MCF 10A (cell line): Measurements from ENCODE around the gene TMEM119. TPM values are rescaled to one million over a fixed set of nuclear protein-coding genes. Genes with fewer than 3 reads are reported as not detected.

ENCODE experiments used
- BruUV-seq: library from RNA; stranded (reverse); fragments of 400-500 nt; replicated peaks from 2 replicates; lab custom pipeline; 2021; lab: Mats Ljungman, UMichigan
- CTCF ChIA-PET: fragments of 300-600 bp; sonication (Branson Sonifier 250); formaldehyde crosslinking; extraction: SDS; loops from one replicate; lab custom pipeline; 2021; ENCODE audit warnings: antibody characterized with exemption, inconsistent platforms; lab: Yijun Ruan, JAX
- POLR2A ChIA-PET: fragments of 300-600, 350-650 bp; sonication (Branson Sonifier 250); formaldehyde crosslinking; extraction: SDS; loops from one replicate; lab custom pipeline; 2020; ENCODE audit warnings: antibody characterized with exemption, inconsistent platforms; lab: Yijun Ruan, JAX
- DNase-seq: peaks from one replicate; pipeline ENCODE4 v3.0.0-alpha.2; 2018; ENCODE audit not compliant: unreplicated experiment
- H3K27ac Mint-ChIP-seq: one replicate; pipeline ENCODE4 v1.8.0; 2022; ENCODE audit warnings: mild to moderate bottlenecking, low read depth, mixed read lengths; ENCODE audit not compliant: unreplicated experiment
- H3K27me3 Mint-ChIP-seq: one replicate; pipeline ENCODE4 v1.8.0; 2022; ENCODE audit warnings: mixed read lengths; ENCODE audit not compliant: insufficient read depth, unreplicated experiment
- H3K36me3 Mint-ChIP-seq: one replicate; pipeline ENCODE4 v1.8.0; 2022; ENCODE audit warnings: mild to moderate bottlenecking, moderate library complexity, mixed read lengths; ENCODE audit not compliant: insufficient read depth, unreplicated experiment
- H3K4me1 Mint-ChIP-seq: one replicate; pipeline ENCODE4 v1.8.0; 2022; ENCODE audit warnings: mixed read lengths; ENCODE audit not compliant: insufficient read depth, unreplicated experiment
- H3K4me3 Mint-ChIP-seq: one replicate; pipeline ENCODE4 v1.8.0; 2022; ENCODE audit warnings: mild to moderate bottlenecking, moderate library complexity, mixed read lengths; ENCODE audit not compliant: unreplicated experiment
- H3K9me3 Mint-ChIP-seq: one replicate; pipeline ENCODE4 v1.8.0; 2022; ENCODE audit warnings: mixed read lengths; ENCODE audit not compliant: unreplicated experiment
- CTCF ChIP-seq: fragments of 200-600 bp; IDR thresholded peaks from one replicate; pipeline ENCODE4 v1.8.0; 2022; ENCODE audit warnings: antibody characterized with exemption, mild to moderate bottlenecking; ENCODE audit not compliant: unreplicated experiment
- intact Hi-C: fragments of 100-400 bp; cut with micrococcal nuclease; formaldehyde crosslinking; loops from 2 replicates; pipeline ENCODE4 v1.14.1; 2022
- total RNA-seq: library from RNA; stranded (reverse); gene quantifications from 2 replicates; pipeline ENCODE4 v1.2.3, GENCODE V29; 2022

Gene TMEM119
- total RNA-seq, 1 experiment from 2014 or later: not detected

GRCh38 chr12:108585864-108586263 lies 12.0 kb downstream of the TMEM119 start:
- Mint-ChIP-seq H3K36me3 (no peaks in the 10 kb centered on the region), H3K27me3 (peaks cover 11% of the 10 kb centered on the region), H3K9me3 (no peaks in the 10 kb centered on the region), H3K27ac (no peak overlapping the region), H3K4me1 (no peaks in the 10 kb centered on the region), H3K4me3 (no peak overlapping the region)
- DNase-seq: no peak
- ChIA-PET CTCF (interaction anchor here (0.6 to 1.6 kb wide), 3 partner anchors 32 to 217 kb away, joined by 3 to 9 read pairs (median 4); no protein-coding TSS in a partner anchor), POLR2A (interaction anchor here (0.6 kb wide), 1 partner anchor 13 kb away, joined by 4 read pairs; no protein-coding TSS in a partner anchor)
- TF ChIP-seq CTCF: no peak
- intact Hi-C loops: no loop called here
- BruUV-seq: no TSS peak

DNA sequence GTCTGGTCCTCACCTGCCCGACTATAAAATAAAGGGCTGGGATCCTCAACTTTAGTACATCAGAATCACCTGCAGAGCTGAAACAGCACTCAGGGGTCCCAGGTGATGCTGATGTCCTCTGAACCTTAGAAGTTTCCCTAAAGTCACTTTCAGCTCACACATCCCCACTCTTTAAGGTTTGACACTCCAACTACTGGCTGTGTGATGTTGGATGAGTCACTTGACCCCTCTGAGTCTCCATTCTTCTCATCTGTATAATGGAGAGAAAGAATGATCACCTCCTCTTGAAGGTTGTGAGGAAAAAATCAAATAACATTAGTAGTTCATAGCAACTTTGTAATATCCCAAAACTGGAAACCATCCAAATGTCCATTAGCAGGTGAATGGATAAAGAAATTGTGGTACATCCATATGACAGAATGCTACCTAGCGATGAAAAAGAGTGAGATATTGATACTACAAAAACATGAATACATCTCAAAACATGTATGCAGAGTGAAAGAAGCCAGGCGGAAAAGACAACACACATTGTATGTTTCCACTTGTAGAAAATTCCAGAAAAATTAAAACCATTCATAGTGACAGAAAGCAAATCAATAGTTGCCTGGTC lies 13.3 kb downstream of the TMEM119 start:
- Mint-ChIP-seq H3K27me3 (peaks cover 11% of the 10 kb centered on the region), H3K9me3 (no peaks in the 10 kb centered on the region), H3K27ac (no peak overlapping the region), H3K4me3 (no peak overlapping the region), H3K36me3 (no peaks in the 10 kb centered on the region), H3K4me1 (no peaks in the 10 kb centered on the region)
- ChIA-PET POLR2A (no interaction called here), CTCF (interaction anchor here (1.1 to 1.2 kb wide), 2 partner anchors 12 to 33 kb away, joined by 3 to 4 read pairs; no protein-coding TSS in a partner anchor)
- no TSS peak for BruUV-seq
- DNase-seq: no peak
- intact Hi-C loops: no loop called here
- no peak for TF ChIP-seq CTCF

- ChIA-PET POLR2A (no interaction called here), CTCF (interaction anchor here (1.1 to 1.2 kb wide), 2 partner anchors 11 to 34 kb away, joined by 3 to 4 read pairs; no protein-coding TSS in a partner anchor)
- H3K9me3 Mint-ChIP-seq: peaks cover 4% of the 10 kb centered on the region
- no TSS peak for BruUV-seq
- no peak for TF ChIP-seq CTCF
- H3K36me3 Mint-ChIP-seq: no peaks in the 10 kb centered on the region
- DNase-seq: no peak
- intact Hi-C loops: no loop called here
- H3K27me3 Mint-ChIP-seq: peaks cover 11% of the 10 kb centered on the region
- no peak overlapping the region for H3K4me3 Mint-ChIP-seq
- no peak overlapping the region for H3K27ac Mint-ChIP-seq
- H3K4me1 Mint-ChIP-seq: no peaks in the 10 kb centered on the region
Observed at GRCh38 chr12:108583991-108584390, 13.9 kb downstream of the TMEM119 start.

DNA sequence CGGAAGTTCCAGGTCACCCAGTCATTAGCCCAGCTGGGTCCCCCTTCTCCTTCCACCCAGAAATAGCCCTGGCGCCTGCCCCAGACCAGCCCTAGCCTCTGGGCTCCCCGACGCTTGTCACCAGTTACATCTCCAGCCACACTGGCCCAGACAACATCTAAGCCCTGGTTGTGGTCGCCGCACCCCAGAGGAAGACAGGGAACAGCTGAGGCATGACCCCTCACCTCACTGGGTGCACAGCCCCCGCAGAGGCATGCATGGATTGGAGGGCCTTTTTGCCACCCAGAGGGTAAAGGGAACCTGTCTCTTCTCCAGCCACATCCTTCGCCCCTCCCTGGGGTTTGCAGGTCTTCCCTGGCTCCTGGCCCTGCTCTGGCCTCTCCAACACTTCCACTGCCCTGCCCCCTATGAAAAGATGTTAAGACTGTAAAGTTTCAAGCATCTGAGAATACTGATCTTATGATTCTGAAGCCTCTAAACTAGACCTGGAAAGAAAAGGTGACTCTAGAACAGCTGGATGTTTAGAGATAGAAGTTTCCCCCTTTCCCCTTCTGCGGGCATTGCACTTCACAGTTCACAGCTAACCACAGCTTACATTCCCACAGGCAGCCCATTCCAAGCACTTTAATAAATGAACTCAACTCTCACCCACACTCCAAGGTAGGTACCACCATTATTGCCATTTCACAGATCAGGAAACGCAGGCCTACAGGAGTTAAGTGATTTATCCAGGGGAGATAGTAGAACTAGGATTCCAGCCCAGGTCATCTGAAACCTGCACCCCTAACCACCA lies 14.7 kb downstream of the TMEM119 start:
- intact Hi-C loops: no loop called here
- H3K27ac Mint-ChIP-seq: no peak overlapping the region
- H3K4me3 Mint-ChIP-seq: no peak overlapping the region
- peaks cover 11% of the 10 kb centered on the region for H3K27me3 Mint-ChIP-seq
- no peaks in the 10 kb centered on the region for H3K4me1 Mint-ChIP-seq
- H3K9me3 Mint-ChIP-seq: peaks cover 10% of the 10 kb centered on the region
- no peaks in the 10 kb centered on the region for H3K36me3 Mint-ChIP-seq
- BruUV-seq: no TSS peak
- no peak for TF ChIP-seq CTCF
- ChIA-PET POLR2A (interaction anchor here (0.5 kb wide), 1 partner anchor 394 kb away, joined by 3 read pairs; no protein-coding TSS in a partner anchor), CTCF (interaction anchor here (1.2 to 1.5 kb wide), 2 partner anchors 10 to 35 kb away, joined by 3 to 13 read pairs; no protein-coding TSS in a partner anchor)
- DNase-seq: no peak
